Brain microvascular endothelial cell (primary cell): ENCODE results near the gene BNC1.

Source experiments
- DNase-seq: peaks from one replicate; pipeline ENCODE4 v3.0.0-alpha.2; 2020
- H3K27ac ChIP-seq: fragments of 250-450 bp; sonication (Bioruptor Pico); 2 replicates; pipeline ENCODE4 v1.5.1; 2020; ENCODE audit warnings: mild to moderate bottlenecking, moderate library complexity
- H3K27me3 ChIP-seq: fragments of 250-450 bp; sonication (Bioruptor Pico); replicated peaks from 2 replicates; pipeline ENCODE4 v1.5.1; 2020; ENCODE audit warnings: mild to moderate bottlenecking
- H3K36me3 ChIP-seq: fragments of 250-450 bp; sonication (Bioruptor Pico); replicated peaks from 2 replicates; pipeline ENCODE4 v1.5.1; 2020; ENCODE audit warnings: mild to moderate bottlenecking
- H3K4me3 ChIP-seq: 2 replicates; pipeline ENCODE4 v1.5.1; 2011; ENCODE audit warnings: low read depth, mild to moderate bottlenecking, control low read depth, low read length, moderate library complexity
- CTCF ChIP-seq: IDR thresholded peaks from 2 replicates; pipeline ENCODE4 v1.5.1; 2011; ENCODE audit warnings: low read depth, mild to moderate bottlenecking, moderate library complexity, low read length, control low read depth, inconsistent platforms; ENCODE audit errors: missing control alignments
- in situ Hi-C: cut with HindIII; loops from 2 replicates; pipeline ENCODE4 v1.10.0; 2017; ENCODE audit warnings: low sequenced_read_pairs, low pct_ligation_motif_present

BNC1 gene

GRCh38 chr15:83284559-83285283 lies at the start of gene BNC1:
Gene BNC1, minus strand, starts transcription at chr15:83284664. Its CDS starts 36 bp downstream, at chr15:83284628.
- in situ Hi-C loops: no loop called here
- no peaks in the 10 kb centered on the region for H3K36me3 ChIP-seq
- no peak for TF ChIP-seq CTCF
- H3K4me3 ChIP-seq: peak within 1 kb of the TSS; percentile 78
- no peak for DNase-seq
- peak within 1 kb of the TSS; percentile 16 for H3K27ac ChIP-seq
- no peaks in the 10 kb centered on the region for H3K27me3 ChIP-seq

GRCh38 chr15:83327041-83327440 lies 42.6 kb upstream of the BNC1 start:
- no peak for DNase-seq
- no peak for TF ChIP-seq CTCF
- no peaks in the 10 kb centered on the region for H3K36me3 ChIP-seq
- in situ Hi-C loops: no loop called here
- no peak overlapping the region for H3K27ac ChIP-seq
- H3K27me3 ChIP-seq: no peaks in the 10 kb centered on the region
- no peak overlapping the region for H3K4me3 ChIP-seq

GRCh38 chr15:83324799-83325198 lies 40.3 kb upstream of the BNC1 start:
- in situ Hi-C loops: no loop called here
- Histone ChIP-seq H3K36me3 (no peaks in the 10 kb centered on the region), H3K4me3 (no peak overlapping the region), H3K27ac (no peak overlapping the region), H3K27me3 (no peaks in the 10 kb centered on the region)
- DNase-seq: no peak
- no peak for TF ChIP-seq CTCF

- in situ Hi-C loops: no loop called here
- Histone ChIP-seq H3K36me3 (no peaks in the 10 kb centered on the region), H3K4me3 (no peak overlapping the region), H3K27me3 (no peaks in the 10 kb centered on the region), H3K27ac (no peak overlapping the region)
- DNase-seq: peak; percentile 95
- TF ChIP-seq CTCF: no peak
These were observed 38.8 kb upstream of the BNC1 start for GRCh38 chr15:83323296-83323711.

- no peaks in the 10 kb centered on the region for H3K36me3 ChIP-seq
- no peak for DNase-seq
- H3K27me3 ChIP-seq: no peaks in the 10 kb centered on the region
- in situ Hi-C loops: no loop called here
- H3K4me3 ChIP-seq: no peak overlapping the region
- no peak overlapping the region for H3K27ac ChIP-seq
- TF ChIP-seq CTCF: no peak
These were observed 38.2 kb upstream of the BNC1 start for GRCh38 chr15:83322691-83323090.

- H3K27ac ChIP-seq: no peak overlapping the region
These were observed 37.6 kb upstream of the BNC1 start for GRCh38 chr15:83322061-83322460.

More at GRCh38 chr15:83322061-83322460, 37.6 kb upstream of the BNC1 start:
- no peak for TF ChIP-seq CTCF
- Histone ChIP-seq H3K27me3 (no peaks in the 10 kb centered on the region), H3K36me3 (no peaks in the 10 kb centered on the region), H3K4me3 (no peak overlapping the region)
- no peak for DNase-seq
- in situ Hi-C loops: no loop called here
